GM19025 (cell line): ENCODE measurements around the gene BOC.

Source experiments
- ATAC-seq: cut with Tn5 transposase; IDR thresholded peaks from one replicate; pipeline ENCODE4 v1.9.1; 2021; ENCODE audit warnings: mild to moderate bottlenecking, low read depth, moderate library complexity; ENCODE audit not compliant: unreplicated experiment

The BOC gene

GRCh38 chr3:113223475-113224281 lies 12.3 kb downstream of the BOC start:
- peak; percentile 72 for ATAC-seq

GRCh38 chr3:113225286-113225685 lies 13.9 kb downstream of the BOC start:
- no peak for ATAC-seq

GRCh38 chr3:113226491-113226890 lies 15.1 kb downstream of the BOC start:
- ATAC-seq = no peak

GRCh38 chr3:113227146-113227545 lies 15.8 kb downstream of the BOC start:
- ATAC-seq = no peak

- ATAC-seq = no peak
These were observed 17.3 kb downstream of the BOC start for GRCh38 chr3:113228498-113229286.

GRCh38 chr3:113231391-113231790 lies 20.0 kb downstream of the BOC start:
- no peak for ATAC-seq

- ATAC-seq = no peak
These were observed 20.5 kb downstream of the BOC start for GRCh38 chr3:113231827-113232253.

- ATAC-seq = no peak
These were observed 21.0 kb downstream of the BOC start for GRCh38 chr3:113232342-113232741.

- ATAC-seq = no peak
These were observed 22.1 kb downstream of the BOC start for GRCh38 chr3:113233497-113233896.

- no peak for ATAC-seq
These were observed 22.7 kb downstream of the BOC start for GRCh38 chr3:113234028-113234427.

- no peak for ATAC-seq
These were observed 23.4 kb downstream of the BOC start for GRCh38 chr3:113234688-113235260.

- ATAC-seq = no peak
These were observed 27.1 kb downstream of the BOC start for GRCh38 chr3:113238503-113238902.

GRCh38 chr3:113240841-113241240 lies 29.5 kb downstream of the BOC start:
- ATAC-seq = no peak

GRCh38 chr3:113241292-113242095 lies 30.1 kb downstream of the BOC start:
- ATAC-seq = no peak

- ATAC-seq = no peak
These were observed 30.8 kb downstream of the BOC start for GRCh38 chr3:113242096-113242581.

- ATAC-seq = no peak
These were observed 31.7 kb downstream of the BOC start for GRCh38 chr3:113243071-113243470.

GRCh38 chr3:113243846-113244245 lies 32.5 kb downstream of the BOC start:
- ATAC-seq = no peak

GRCh38 chr3:113245761-113246161 lies 34.4 kb downstream of the BOC start:
- no peak for ATAC-seq

- no peak for ATAC-seq
These were observed 35.7 kb downstream of the BOC start for GRCh38 chr3:113247068-113247467.

- ATAC-seq = no peak
These were observed 36.5 kb downstream of the BOC start for GRCh38 chr3:113247675-113248458.
